Right renal pelvis (tissue), 4 donors: ENCODE data around the gene GIT1. TPM values are rescaled to one million over a fixed set of nuclear protein-coding genes. Genes with fewer than 3 reads are reported as not detected.
A peak's percentile ranks its signal among the peaks of the same experiment; 100 is the strongest.

Experiments
- DNase-seq, 4 donors: peaks; one replicate each; pipeline ENCODE4 v3.0.0-alpha.2; 2013; ENCODE audit warnings: low read depth in 4 of 4, low spot score in 3 of 4, missing footprints in 1 of 4
- polyA plus RNA-seq, 4 donors: library from polyadenylated mRNA; unstranded; fragments of 120-200 nt; gene quantifications; one replicate each; pipeline ENCODE4 v1.2.1, GENCODE V29; 2013; ENCODE audit not compliant: insufficient read length in 4 of 4

The GIT1 gene
- polyA plus RNA-seq, 4 donors, result 42.0 to 49.8 (median 45.6) TPM

DNA sequence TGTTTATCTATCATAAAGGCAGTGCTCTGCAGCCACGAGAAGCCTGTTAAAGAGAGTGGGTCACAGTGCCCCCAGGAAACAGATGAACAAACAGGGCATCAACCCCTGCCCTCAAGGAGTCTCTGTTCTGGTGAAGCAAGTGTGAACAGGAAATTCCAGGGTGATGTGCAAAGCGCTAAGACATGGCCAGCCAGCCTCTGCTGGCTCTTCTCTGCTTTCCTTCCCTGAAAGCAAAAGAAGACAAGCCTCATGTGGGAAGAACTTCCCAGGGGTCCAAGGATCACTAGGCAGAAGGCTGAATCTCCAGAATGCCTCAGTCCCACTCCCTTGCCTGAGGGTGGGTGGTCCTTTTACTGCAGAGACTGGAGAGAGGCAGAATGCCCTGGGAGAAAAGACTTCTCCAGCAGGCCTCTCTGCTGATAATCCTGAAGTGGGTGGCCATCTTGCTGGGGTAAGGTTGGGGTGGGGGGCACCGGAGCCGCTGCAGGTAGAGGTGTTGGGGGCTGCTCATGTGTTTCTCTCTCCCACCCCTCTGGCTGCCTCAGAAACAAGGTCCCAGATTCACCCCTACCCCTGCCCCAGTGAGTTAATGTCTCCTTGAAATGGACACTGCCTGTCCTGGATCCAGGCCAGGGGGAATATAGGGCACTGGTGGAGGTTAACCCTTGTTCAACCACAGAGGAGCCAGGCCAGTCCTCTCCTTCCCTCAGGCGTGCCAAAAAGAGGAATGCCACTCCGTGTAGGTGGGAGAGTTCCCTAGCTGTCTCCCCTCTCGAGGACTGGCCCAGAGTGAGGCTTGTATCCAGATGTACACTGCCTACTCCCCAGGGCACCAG is 5.9 kb upstream of the GIT1 start:
- no peak for DNase-seq

- no peak for DNase-seq
Observed at GRCh38 chr17:29594519-29595090, 5.2 kb upstream of the GIT1 start.

GRCh38 chr17:29593591-29594518 is 4.4 kb upstream of the GIT1 start:
- no peak for DNase-seq

GRCh38 chr17:29592850-29593551 is 3.6 kb upstream of the GIT1 start, which contains the start of gene ANKRD13B:
Gene ANKRD13B, plus strand, starts transcription at chr17:29593132. Its CDS starts 490 bp downstream, at chr17:29593622.
- DNase-seq, result no peak

- peak in 3 of 4 donors; percentile 87 to 88 (median 87) for DNase-seq
Observed at GRCh38 chr17:29591737-29592608, 2.5 kb upstream of the GIT1 start.

- DNase-seq, result peak in 1 of 4 donors; percentile 39
Observed at GRCh38 chr17:29591146-29591736, 1.8 kb upstream of the GIT1 start.

DNA sequence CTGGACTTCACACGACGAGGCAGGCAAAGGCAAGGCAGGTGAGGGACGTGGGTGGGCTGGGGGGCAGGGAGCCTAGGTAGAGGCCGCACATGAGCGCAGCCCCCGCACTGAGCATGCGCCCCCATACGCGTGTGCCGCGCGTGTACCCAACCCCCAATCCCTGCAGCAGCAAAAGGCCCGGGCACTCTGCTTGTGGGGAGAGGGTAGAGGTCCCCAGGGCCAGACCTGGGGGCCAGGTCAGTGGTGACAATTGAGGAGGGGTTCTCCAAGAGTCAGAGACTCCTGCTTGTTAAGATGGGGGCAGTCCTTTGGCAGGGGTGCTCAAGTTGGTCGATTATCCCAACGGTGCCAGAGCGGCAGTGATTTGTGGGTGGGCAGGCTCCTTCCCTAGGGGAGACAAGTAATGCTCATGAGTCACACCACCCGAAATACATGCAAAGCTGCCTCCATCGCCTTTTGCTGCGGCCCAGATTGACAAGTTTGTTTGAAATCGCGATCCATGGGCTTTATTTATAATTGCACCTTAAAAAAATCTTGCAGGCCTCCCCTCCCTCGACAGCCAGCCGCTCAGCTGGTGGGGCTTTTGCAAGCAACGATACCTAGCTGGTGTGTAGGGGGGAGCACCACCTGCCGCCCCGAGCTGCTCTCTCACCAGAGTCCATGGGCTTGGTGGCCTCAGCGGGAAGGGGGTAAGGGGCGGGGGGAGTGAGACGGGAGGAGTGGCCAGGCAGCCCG is 1.1 kb upstream of the GIT1 start:
- no peak for DNase-seq

DNA sequence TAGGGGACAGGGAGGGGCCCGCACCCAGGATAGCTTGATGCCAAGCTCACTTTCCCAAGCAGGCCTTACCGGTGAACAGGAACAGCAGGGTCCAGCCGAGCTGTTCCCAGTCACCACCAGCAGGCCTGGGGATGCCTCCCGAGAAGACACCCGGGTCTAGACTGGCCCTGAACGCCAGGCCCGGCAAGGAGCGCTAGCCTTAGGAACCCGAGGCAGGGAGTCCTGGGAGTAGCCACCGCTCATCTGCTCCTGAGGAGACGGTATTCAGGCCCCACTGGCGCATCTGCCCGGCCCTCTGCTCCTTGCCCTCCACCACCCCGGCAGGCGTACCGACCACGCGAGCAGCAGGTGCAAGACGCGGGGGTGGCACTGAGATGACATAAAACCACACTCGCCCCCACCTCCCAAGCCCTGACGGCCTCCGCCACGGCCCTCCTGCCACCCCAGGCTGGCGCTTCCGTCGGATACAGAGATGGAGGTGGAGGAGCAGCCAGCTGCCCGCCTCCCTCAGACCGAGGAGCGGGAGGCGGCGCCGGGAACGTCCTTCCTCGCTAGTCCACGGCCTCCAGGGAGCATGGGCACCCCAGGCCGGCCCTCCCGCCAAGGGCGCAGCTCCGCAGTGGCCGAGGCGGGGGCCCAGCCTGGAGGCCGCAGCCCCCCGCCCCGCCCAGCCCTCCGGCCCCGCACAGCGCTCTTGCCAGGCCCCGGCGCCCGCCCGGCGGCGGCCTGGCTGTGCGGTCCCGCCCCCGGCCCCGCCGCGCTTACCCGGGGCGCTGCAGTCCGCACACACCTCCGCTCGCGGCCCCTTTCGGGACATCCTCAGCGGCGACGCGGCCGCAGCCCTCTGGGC is 661 bp downstream of the GIT1 start:
- no peak for DNase-seq

GRCh38 chr17:29588017-29588561 is 1.4 kb downstream of the GIT1 start:
- DNase-seq, result no peak

GRCh38 chr17:29587591-29587990 is 1.9 kb downstream of the GIT1 start:
- no peak for DNase-seq

GRCh38 chr17:29586676-29587469 is 2.6 kb downstream of the GIT1 start:
- DNase-seq, result no peak

GRCh38 chr17:29585080-29585751 is 4.2 kb downstream of the GIT1 start:
- no peak for DNase-seq

- no peak for DNase-seq
Observed at GRCh38 chr17:29584452-29585079, 4.9 kb downstream of the GIT1 start.

DNA sequence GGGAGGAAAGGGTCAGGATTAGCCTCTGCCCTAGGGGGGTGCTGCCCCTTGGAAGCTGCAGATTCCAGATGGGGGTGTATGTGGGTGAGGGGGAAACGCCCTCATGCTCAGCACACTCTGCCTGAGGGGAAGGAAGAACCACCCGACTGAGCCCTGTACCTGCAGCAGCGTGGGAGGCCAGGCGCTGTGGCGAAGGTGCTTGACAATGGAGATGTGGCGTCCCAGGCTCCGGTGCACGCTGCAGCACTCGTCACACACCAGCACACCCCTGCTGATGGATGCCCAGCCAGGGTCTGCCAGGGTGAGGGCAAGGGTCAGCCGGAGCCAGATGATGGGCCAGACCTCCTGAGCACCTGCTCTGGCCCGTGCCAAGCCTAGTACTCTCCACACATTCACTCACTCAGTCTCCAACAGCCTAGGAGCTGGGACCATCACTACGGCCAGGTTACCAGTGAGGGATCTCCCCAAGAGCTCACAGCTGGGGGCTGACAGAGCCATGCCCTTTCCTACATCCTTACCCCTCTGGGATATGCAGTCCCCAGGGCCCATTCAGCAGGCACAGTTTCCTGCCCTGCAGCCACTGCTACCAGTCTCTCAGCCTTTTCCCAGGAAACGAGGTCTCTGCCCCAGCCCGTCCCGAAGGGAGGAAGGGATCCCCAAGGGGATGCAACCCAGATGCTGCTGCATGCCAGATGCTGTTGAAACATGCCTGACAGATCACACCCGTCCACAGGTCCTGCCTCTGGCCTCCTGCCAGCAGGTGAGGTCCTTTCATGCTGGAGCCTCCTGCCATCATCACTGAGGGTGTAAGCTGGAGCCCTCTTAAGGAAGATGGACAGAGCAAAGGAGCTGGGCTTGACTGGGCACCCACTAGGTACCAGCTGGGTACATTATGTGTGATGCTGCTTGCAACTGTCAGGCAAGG is 5.9 kb downstream of the GIT1 start:
- DNase-seq, result no peak
